Measurements from ENCODE around the gene ANO3.
"Not testable (repeated sequence)": the region's sequence is repeated elsewhere in the genome, so short reads cannot be mapped to it uniquely, and the experiment has no call there.

ANO3 gene

DNA sequence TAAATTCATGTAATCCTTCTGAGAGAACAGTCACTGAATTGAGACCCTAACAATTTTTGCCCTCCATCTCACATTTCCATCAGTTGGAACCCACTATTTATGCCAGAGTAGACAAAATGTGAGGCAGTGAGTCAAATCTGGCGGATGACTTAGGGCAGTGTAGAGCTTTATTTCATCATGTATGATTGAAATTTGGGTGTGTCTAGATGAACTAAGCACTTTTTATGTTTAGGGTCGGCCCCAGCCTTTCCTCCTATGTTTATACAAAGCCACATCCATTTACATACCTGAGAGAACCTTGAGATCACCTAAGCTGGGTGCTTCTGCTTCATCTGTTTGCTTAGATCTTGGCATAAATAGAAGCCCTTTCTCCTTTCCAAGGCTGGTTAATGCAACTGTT, 255.1 kb downstream of the ANO3 start:
- H3K27me3 ChIP-seq (replicated peaks; ENCODE audit: control insufficient read depth, insufficient read depth, low read length), result no peaks in the 10 kb centered on the region
- TF ChIP-seq, protein P1, sequence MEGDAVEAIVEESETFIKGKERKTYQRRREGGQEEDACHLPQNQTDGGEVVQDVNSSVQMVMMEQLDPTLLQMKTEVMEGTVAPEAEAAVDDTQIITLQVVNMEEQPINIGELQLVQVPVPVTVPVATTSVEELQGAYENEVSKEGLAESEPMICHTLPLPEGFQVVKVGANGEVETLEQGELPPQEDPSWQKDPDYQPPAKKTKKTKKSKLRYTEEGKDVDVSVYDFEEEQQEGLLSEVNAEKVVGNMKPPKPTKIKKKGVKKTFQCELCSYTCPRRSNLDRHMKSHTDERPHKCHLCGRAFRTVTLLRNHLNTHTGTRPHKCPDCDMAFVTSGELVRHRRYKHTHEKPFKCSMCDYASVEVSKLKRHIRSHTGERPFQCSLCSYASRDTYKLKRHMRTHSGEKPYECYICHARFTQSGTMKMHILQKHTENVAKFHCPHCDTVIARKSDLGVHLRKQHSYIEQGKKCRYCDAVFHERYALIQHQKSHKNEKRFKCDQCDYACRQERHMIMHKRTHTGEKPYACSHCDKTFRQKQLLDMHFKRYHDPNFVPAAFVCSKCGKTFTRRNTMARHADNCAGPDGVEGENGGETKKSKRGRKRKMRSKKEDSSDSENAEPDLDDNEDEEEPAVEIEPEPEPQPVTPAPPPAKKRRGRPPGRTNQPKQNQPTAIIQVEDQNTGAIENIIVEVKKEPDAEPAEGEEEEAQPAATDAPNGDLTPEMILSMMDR (IDR thresholded peaks at IDR 0.05; ENCODE audit: insufficient read depth, low read length, poor library complexity, severe bottlenecking), result no peak
- no peak for DNase-seq (ENCODE audit: extremely low read depth, insufficient read length)
- H3K4me3 ChIP-seq (replicated peaks; ENCODE audit: low read depth, low read length), result no peak overlapping the region
- H3K36me3 ChIP-seq (ENCODE audit: control insufficient read depth, insufficient read depth, low read length), result no peaks in the 10 kb centered on the region

DNA sequence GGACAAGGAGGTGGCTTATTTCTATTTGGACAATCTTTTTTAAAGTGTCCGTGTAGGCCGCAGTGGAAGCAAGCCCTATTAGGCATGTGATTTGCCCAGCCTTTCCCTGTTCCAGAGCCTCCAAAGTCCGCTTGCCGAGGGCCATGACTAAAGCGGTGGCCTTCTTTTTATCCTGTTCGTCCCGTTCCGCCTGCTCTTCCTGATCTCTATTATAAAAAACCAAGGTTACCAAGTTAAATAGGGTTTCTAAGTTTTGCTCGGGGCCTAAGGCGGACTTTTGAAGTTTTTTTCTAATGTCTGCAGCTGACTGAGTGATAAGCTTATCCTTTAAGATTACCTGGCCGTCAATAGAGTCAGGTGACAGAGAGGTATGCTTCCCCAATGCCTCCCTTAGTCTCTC, 261.8 kb downstream of the ANO3 start:
- Histone ChIP-seq H3K4me3 (replicated peaks; ENCODE audit: low read depth, low read length) (no peak overlapping the region), H3K27me3 (replicated peaks; ENCODE audit: control insufficient read depth, insufficient read depth, low read length) (no peaks in the 10 kb centered on the region), H3K36me3 (ENCODE audit: control insufficient read depth, insufficient read depth, low read length) (no peaks in the 10 kb centered on the region)
- TF ChIP-seq, protein P1 (IDR thresholded peaks at IDR 0.05; ENCODE audit: insufficient read depth, low read length, poor library complexity, severe bottlenecking), result no peak
- DNase-seq (ENCODE audit: extremely low read depth, insufficient read length), result no peak

DNA sequence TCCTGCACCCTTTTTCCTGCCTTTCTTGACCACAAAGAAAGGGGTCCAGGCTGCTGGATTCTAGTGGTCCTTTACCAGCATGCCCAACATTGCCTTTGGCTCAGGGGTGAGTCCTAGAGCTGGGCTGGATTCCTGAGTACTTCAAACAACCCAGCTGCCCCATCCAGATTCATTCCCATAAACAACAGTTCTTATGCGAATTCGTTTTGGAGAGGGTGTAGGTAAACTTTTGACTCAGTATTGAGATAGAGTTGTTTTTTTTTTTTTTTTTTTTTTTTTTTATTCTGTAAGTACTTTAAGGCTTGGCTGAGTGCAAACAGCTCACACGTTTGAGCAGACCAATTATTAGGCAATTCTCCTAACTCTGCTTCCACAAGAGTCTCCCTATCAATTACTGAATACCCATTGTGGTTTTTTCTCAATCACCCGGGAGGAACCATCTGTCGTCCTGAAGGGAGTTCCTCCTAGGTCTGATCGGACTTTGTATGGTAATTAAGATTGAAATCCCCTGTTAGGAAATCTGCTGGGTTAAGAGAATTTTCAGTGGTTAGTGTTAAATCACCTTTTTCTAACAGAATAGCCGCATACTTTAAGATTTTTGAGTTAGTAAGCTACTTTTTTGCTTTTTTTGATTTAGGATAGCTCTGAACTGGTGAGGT, 263.4 kb downstream of the ANO3 start:
- not testable (repeated sequence) for DNase-seq (ENCODE audit: extremely low read depth, insufficient read length); H3K4me3 ChIP-seq (replicated peaks; ENCODE audit: low read depth, low read length); H3K27me3 ChIP-seq (replicated peaks; ENCODE audit: control insufficient read depth, insufficient read depth, low read length); H3K36me3 ChIP-seq (ENCODE audit: control insufficient read depth, insufficient read depth, low read length)

DNA sequence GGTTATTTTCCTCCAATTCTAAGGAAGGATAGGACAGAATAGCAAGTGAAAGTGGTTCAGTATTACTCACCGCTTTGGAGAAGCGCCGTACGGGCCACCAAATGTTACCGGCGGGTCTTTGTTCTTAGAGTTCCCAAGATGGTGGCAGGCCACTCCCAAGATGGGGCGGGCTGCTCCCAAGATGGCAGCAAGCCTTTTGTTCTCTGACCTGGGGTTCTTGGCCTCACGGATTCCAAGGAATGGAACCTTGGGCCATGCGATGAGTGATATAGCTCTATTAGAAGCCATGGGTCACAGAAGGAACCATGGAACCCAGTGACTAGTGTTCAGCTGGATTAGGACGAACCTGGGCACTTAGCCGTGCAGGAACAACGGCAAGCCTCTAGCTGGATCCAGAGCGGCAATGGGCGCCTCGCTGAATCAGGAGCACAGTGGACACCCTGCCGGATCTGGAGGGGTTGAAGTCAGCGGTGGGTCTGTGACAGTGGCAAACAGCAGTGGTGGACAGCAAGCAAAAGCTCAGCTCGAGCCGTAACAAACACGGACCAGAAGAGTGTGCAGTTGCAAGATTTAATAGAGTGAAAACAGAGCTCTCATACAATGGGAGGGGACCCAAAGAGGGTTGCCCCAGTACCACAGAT, 265.2 kb downstream of the ANO3 start:
- not testable (repeated sequence) for H3K27me3 ChIP-seq (replicated peaks; ENCODE audit: control insufficient read depth, insufficient read depth, low read length); H3K4me3 ChIP-seq (replicated peaks; ENCODE audit: low read depth, low read length); H3K36me3 ChIP-seq (ENCODE audit: control insufficient read depth, insufficient read depth, low read length); DNase-seq (ENCODE audit: extremely low read depth, insufficient read length)

DNA sequence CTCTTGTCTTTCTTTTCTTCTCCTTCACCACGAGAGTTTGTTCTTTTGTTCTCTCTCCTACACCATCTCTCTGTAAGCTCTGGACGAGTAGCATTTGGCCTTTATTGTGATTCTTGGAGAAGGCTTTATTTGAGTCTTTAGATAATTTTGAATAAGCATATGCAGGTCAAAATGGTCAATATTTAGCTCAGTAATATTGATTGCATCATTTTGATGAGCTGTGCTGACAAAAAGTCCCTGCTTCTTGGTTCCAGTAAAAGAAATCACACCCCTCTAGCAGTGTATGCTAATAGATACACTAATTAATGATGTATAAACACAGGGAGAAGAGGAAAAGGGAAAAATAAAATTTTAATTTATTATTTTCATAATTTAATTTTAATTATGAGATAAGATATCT, 266.0 kb downstream of the ANO3 start:
- no peak for DNase-seq (ENCODE audit: extremely low read depth, insufficient read length)
- Histone ChIP-seq H3K36me3 (ENCODE audit: control insufficient read depth, insufficient read depth, low read length) (no peaks in the 10 kb centered on the region), H3K27me3 (replicated peaks; ENCODE audit: control insufficient read depth, insufficient read depth, low read length) (no peaks in the 10 kb centered on the region), H3K4me3 (replicated peaks; ENCODE audit: low read depth, low read length) (no peak overlapping the region)
- TF ChIP-seq, protein P1 (IDR thresholded peaks at IDR 0.05; ENCODE audit: insufficient read depth, low read length, poor library complexity, severe bottlenecking), result no peak

DNA sequence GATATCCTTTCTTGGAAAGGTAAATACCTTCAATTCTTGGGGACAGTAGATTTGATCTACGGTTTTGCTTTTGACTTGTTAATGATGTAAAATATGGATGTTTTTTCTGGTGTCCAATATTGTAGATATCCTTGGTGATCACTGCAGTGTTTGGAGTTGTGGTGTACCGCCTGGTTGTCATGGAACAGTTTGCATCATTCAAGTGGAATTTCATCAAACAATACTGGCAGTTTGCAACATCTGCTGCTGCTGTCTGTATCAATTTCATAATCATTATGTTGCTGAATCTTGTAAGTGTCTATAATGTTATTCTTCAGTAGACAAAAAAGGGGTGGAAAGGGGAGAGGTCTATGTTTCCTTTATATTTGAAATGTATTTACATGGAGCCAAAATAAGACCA, 267.5 kb downstream of the ANO3 start:
- no peak for DNase-seq (ENCODE audit: extremely low read depth, insufficient read length)

More for the DNA sequence above, 267.5 kb downstream of the ANO3 start:
- TF ChIP-seq, protein P1 (IDR thresholded peaks at IDR 0.05; ENCODE audit: insufficient read depth, low read length, poor library complexity, severe bottlenecking), result no peak
- Histone ChIP-seq H3K27me3 (replicated peaks; ENCODE audit: control insufficient read depth, insufficient read depth, low read length) (no peaks in the 10 kb centered on the region), H3K36me3 (ENCODE audit: control insufficient read depth, insufficient read depth, low read length) (no peaks in the 10 kb centered on the region), H3K4me3 (replicated peaks; ENCODE audit: low read depth, low read length) (no peak overlapping the region)

Data from GM06990 (cell line).